ENCODE data around the gene MBD4.

Gene MBD4

DNA sequence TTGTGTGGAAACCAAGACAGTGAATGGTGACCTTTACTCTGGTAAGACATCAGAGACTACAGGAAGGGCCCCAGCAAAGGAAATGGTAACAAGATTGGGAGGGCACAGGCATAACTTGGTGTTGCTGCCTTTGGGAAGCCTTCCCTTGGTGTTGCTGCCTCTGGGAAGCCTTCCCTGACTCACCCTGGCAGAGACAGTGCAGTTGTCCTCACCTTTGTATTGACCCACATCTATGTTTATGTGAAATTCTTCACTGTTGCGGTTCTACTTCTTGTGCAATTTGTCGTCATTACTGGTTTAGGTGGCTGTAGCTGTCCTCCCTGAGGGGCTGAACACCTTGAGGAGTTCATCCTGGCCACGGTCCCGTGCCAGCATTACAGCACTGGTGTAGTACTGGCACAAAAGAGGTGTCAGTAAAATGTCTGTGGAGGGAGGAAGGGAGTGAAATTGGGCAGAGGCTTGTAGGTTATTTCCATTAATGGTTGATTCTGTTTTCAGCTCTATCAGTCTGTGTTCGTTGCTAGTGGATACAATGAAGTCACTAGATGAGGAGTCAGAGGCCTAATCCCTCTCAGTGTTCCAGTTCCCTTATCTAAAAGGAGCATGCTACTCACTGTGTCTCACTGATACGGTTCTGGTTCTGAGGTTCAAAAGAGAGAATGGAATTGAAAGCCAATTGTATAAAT, 21.9 kb upstream of the MBD4 start:
- TF ChIP-seq PPARA (CRISPR knock-in tag; IDR thresholded peaks at IDR 0.05; ENCODE audit: borderline replicate concordance), result no peak
- no peak for TF ChIP-seq ISL1 (CRISPR knock-in tag; IDR thresholded peaks at IDR 0.05)
- no peak for TF ChIP-seq TCF4 (CRISPR knock-in tag; IDR thresholded peaks at IDR 0.05; ENCODE audit: borderline replicate concordance)
- no peak for TF ChIP-seq CSDC2 (CRISPR knock-in tag; IDR thresholded peaks at IDR 0.05)
- TF ChIP-seq ESRRG (CRISPR knock-in tag; IDR thresholded peaks at IDR 0.05), result no peak
- no peak for TF ChIP-seq BACH2 (CRISPR knock-in tag; IDR thresholded peaks at IDR 0.05; ENCODE audit: borderline replicate concordance)
- no peak for TF ChIP-seq RARB (CRISPR knock-in tag; IDR thresholded peaks at IDR 0.05)
- TF ChIP-seq, protein P1, sequence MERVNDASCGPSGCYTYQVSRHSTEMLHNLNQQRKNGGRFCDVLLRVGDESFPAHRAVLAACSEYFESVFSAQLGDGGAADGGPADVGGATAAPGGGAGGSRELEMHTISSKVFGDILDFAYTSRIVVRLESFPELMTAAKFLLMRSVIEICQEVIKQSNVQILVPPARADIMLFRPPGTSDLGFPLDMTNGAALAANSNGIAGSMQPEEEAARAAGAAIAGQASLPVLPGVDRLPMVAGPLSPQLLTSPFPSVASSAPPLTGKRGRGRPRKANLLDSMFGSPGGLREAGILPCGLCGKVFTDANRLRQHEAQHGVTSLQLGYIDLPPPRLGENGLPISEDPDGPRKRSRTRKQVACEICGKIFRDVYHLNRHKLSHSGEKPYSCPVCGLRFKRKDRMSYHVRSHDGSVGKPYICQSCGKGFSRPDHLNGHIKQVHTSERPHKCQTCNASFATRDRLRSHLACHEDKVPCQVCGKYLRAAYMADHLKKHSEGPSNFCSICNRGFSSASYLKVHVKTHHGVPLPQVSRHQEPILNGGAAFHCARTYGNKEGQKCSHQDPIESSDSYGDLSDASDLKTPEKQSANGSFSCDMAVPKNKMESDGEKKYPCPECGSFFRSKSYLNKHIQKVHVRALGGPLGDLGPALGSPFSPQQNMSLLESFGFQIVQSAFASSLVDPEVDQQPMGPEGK (CRISPR knock-in tag; IDR thresholded peaks at IDR 0.05; ENCODE audit: borderline replicate concordance), result no peak
- TF ChIP-seq, protein P2, sequence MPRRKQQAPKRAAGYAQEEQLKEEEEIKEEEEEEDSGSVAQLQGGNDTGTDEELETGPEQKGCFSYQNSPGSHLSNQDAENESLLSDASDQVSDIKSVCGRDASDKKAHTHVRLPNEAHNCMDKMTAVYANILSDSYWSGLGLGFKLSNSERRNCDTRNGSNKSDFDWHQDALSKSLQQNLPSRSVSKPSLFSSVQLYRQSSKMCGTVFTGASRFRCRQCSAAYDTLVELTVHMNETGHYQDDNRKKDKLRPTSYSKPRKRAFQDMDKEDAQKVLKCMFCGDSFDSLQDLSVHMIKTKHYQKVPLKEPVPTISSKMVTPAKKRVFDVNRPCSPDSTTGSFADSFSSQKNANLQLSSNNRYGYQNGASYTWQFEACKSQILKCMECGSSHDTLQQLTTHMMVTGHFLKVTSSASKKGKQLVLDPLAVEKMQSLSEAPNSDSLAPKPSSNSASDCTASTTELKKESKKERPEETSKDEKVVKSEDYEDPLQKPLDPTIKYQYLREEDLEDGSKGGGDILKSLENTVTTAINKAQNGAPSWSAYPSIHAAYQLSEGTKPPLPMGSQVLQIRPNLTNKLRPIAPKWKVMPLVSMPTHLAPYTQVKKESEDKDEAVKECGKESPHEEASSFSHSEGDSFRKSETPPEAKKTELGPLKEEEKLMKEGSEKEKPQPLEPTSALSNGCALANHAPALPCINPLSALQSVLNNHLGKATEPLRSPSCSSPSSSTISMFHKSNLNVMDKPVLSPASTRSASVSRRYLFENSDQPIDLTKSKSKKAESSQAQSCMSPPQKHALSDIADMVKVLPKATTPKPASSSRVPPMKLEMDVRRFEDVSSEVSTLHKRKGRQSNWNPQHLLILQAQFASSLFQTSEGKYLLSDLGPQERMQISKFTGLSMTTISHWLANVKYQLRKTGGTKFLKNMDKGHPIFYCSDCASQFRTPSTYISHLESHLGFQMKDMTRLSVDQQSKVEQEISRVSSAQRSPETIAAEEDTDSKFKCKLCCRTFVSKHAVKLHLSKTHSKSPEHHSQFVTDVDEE (CRISPR knock-in tag; IDR thresholded peaks at IDR 0.05), result no peak
- TF ChIP-seq OSR1 (CRISPR knock-in tag; IDR thresholded peaks at IDR 0.05), result no peak
- TF ChIP-seq ARNTL (CRISPR knock-in tag; IDR thresholded peaks at IDR 0.05; ENCODE audit: borderline replicate concordance, low read depth), result no peak
- TF ChIP-seq, protein P3, sequence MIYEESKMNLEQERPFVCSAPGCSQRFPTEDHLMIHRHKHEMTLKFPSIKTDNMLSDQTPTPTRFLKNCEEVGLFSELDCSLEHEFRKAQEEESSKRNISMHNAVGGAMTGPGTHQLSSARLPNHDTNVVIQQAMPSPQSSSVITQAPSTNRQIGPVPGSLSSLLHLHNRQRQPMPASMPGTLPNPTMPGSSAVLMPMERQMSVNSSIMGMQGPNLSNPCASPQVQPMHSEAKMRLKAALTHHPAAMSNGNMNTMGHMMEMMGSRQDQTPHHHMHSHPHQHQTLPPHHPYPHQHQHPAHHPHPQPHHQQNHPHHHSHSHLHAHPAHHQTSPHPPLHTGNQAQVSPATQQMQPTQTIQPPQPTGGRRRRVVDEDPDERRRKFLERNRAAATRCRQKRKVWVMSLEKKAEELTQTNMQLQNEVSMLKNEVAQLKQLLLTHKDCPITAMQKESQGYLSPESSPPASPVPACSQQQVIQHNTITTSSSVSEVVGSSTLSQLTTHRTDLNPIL (CRISPR knock-in tag; IDR thresholded peaks at IDR 0.05; ENCODE audit: low read depth), result no peak
- TF ChIP-seq ZNF565 (CRISPR knock-in tag; conservative IDR thresholded peaks at IDR 0.05; ENCODE audit: low read depth), result no peak
- TF ChIP-seq ZFP3 (CRISPR knock-in tag; IDR thresholded peaks at IDR 0.05), result no peak
- TF ChIP-seq ZC3H10 (CRISPR knock-in tag; IDR thresholded peaks at IDR 0.05), result no peak
- no peak for TF ChIP-seq SNAI2 (CRISPR knock-in tag; IDR thresholded peaks at IDR 0.05)
- TF ChIP-seq, protein P4, sequence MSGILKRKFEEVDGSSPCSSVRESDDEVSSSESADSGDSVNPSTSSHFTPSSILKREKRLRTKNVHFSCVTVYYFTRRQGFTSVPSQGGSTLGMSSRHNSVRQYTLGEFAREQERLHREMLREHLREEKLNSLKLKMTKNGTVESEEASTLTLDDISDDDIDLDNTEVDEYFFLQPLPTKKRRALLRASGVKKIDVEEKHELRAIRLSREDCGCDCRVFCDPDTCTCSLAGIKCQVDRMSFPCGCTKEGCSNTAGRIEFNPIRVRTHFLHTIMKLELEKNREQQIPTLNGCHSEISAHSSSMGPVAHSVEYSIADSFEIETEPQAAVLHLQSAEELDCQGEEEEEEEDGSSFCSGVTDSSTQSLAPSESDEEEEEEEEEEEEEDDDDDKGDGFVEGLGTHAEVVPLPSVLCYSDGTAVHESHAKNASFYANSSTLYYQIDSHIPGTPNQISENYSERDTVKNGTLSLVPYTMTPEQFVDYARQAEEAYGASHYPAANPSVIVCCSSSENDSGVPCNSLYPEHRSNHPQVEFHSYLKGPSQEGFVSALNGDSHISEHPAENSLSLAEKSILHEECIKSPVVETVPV (CRISPR knock-in tag; IDR thresholded peaks at IDR 0.05), result no peak
- TF ChIP-seq ZNF8 (CRISPR knock-in tag; IDR thresholded peaks at IDR 0.05), result no peak
- ATAC-seq, result no peak

DNA sequence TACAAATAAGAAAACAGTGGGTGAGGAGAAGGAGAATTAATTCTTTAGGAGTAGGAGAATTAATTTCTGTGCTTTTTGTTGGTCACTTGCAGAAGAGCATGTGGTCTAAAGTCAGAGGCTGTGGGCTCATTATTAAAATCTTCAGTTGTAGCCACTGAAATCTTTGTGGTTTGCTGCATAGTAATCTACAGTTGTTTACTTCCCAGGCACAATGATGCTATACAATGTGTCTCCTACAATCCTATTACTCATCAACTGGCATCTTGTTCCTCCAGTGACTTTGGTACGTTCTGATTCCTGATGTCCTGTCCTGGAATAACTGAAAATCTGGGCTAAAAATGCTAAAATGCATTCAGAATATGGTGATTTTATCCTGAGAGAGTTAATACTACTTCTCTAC, 21.3 kb upstream of the MBD4 start:
- TF ChIP-seq BACH2 (CRISPR knock-in tag; IDR thresholded peaks at IDR 0.05; ENCODE audit: borderline replicate concordance) (no peak), PPARA (CRISPR knock-in tag; IDR thresholded peaks at IDR 0.05; ENCODE audit: borderline replicate concordance) (no peak), OSR1 (CRISPR knock-in tag; IDR thresholded peaks at IDR 0.05) (no peak), GLIS3 (CRISPR knock-in tag; IDR thresholded peaks at IDR 0.05) (no peak), ZNF8 (CRISPR knock-in tag; IDR thresholded peaks at IDR 0.05) (no peak), ISL1 (CRISPR knock-in tag; IDR thresholded peaks at IDR 0.05) (no peak), ZNF70 (CRISPR knock-in tag; IDR thresholded peaks at IDR 0.05) (no peak), CSDC2 (CRISPR knock-in tag; IDR thresholded peaks at IDR 0.05) (no peak)
- TF ChIP-seq, protein P3 (CRISPR knock-in tag; IDR thresholded peaks at IDR 0.05; ENCODE audit: low read depth), result no peak
- TF ChIP-seq, protein P1 (CRISPR knock-in tag; IDR thresholded peaks at IDR 0.05; ENCODE audit: borderline replicate concordance), result no peak
- TF ChIP-seq, protein P4 (CRISPR knock-in tag; IDR thresholded peaks at IDR 0.05), result no peak
- TF ChIP-seq, protein P2 (CRISPR knock-in tag; IDR thresholded peaks at IDR 0.05), result no peak
- ATAC-seq, result no peak
